Measurements from ENCODE around the gene HIVEP2. TPM values are rescaled to one million over a fixed set of nuclear protein-coding genes. Genes with fewer than 3 reads are reported as not detected.

HIVEP2 gene
- total RNA-seq, 1 donor from 2014 or later: 12.3 TPM

GRCh38 chr6:142800240-142800639, 144.7 kb downstream of the HIVEP2 start:
- DNase-seq (ENCODE audit: low read depth): no peak
- no peak overlapping the region for H3K4me3 ChIP-seq (ENCODE audit: low read depth, low read length)
- TF ChIP-seq CTCF (conservative IDR thresholded peaks at IDR 0.05; ENCODE audit: low read depth, low read length): no peak

GRCh38 chr6:142799639-142800038, 145.3 kb downstream of the HIVEP2 start:
- DNase-seq (ENCODE audit: low read depth): no peak
- no peak for TF ChIP-seq CTCF (conservative IDR thresholded peaks at IDR 0.05; ENCODE audit: low read depth, low read length)
- no peak overlapping the region for H3K4me3 ChIP-seq (ENCODE audit: low read depth, low read length)

- DNase-seq (ENCODE audit: low read depth): no peak
- no peak for TF ChIP-seq CTCF (conservative IDR thresholded peaks at IDR 0.05; ENCODE audit: low read depth, low read length)
Observed at GRCh38 chr6:142797159-142797558, 147.8 kb downstream of the HIVEP2 start.

GRCh38 chr6:142796571-142796970, 148.4 kb downstream of the HIVEP2 start:
- TF ChIP-seq CTCF (conservative IDR thresholded peaks at IDR 0.05; ENCODE audit: low read depth, low read length): no peak
- DNase-seq (ENCODE audit: low read depth): no peak
- H3K4me3 ChIP-seq (ENCODE audit: low read depth, low read length): no peak overlapping the region

More at GRCh38 chr6:142797159-142797558, 147.8 kb downstream of the HIVEP2 start:
- H3K4me3 ChIP-seq (ENCODE audit: low read depth, low read length): no peak overlapping the region

GRCh38 chr6:142796024-142796423, 149.0 kb downstream of the HIVEP2 start:
- H3K4me3 ChIP-seq (ENCODE audit: low read depth, low read length): no peak overlapping the region
- DNase-seq (ENCODE audit: low read depth): no peak
- no peak for TF ChIP-seq CTCF (conservative IDR thresholded peaks at IDR 0.05; ENCODE audit: low read depth, low read length)

GRCh38 chr6:142794424-142794823, 150.6 kb downstream of the HIVEP2 start:
- H3K4me3 ChIP-seq (ENCODE audit: low read depth, low read length): no peak overlapping the region
- TF ChIP-seq CTCF (conservative IDR thresholded peaks at IDR 0.05; ENCODE audit: low read depth, low read length): no peak
- no peak for DNase-seq (ENCODE audit: low read depth)

- DNase-seq (ENCODE audit: low read depth): no peak
- TF ChIP-seq CTCF (conservative IDR thresholded peaks at IDR 0.05; ENCODE audit: low read depth, low read length): no peak
- H3K4me3 ChIP-seq (ENCODE audit: low read depth, low read length): no peak overlapping the region
Observed at GRCh38 chr6:142790257-142790656, 154.7 kb downstream of the HIVEP2 start.

Data from epithelial cell of proximal tubule (primary cell).